GM21526 (cell line): Measurements from ENCODE around the gene RPP14.
"Not testable (repeated sequence)": the region's sequence is repeated elsewhere in the genome, so short reads cannot be mapped to it uniquely, and the experiment has no call there.

Experiments used
- ATAC-seq: cut with Tn5 transposase; IDR thresholded peaks from one replicate; pipeline ENCODE4 v1.9.1; 2021; ENCODE audit warnings: moderate library complexity; ENCODE audit not compliant: unreplicated experiment, low FRiP score

Gene RPP14

GRCh38 chr3:58329922-58330413 lies 23.9 kb downstream of the RPP14 start:
- ATAC-seq: no peak

DNA sequence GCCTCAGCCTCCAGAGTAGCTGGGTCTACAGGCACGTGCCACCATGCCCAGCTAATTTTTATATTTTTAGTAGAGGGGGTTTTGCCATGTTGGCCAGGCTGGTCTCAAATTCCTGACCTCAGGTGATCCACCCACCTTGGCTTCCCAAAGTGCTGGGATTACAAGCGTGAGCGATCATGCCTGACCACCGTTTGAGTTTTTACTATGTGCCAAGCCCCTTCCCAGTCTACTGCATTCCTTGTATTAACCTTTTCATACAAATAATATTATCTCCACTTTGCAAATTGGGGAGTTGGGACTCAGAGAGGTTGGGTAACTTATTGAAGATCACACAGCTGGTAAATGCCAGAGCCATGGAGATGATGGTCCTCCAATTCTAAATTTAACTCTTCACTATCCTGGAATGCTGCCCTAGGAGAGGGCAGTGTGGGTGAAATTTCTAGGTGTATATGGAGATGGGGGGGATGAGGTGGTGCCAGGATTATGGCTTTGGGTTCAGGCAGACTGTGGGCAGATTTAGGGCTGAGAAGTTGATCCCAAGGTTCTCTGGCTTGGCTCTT lies 25.6 kb downstream of the RPP14 start:
- no peak for ATAC-seq

DNA sequence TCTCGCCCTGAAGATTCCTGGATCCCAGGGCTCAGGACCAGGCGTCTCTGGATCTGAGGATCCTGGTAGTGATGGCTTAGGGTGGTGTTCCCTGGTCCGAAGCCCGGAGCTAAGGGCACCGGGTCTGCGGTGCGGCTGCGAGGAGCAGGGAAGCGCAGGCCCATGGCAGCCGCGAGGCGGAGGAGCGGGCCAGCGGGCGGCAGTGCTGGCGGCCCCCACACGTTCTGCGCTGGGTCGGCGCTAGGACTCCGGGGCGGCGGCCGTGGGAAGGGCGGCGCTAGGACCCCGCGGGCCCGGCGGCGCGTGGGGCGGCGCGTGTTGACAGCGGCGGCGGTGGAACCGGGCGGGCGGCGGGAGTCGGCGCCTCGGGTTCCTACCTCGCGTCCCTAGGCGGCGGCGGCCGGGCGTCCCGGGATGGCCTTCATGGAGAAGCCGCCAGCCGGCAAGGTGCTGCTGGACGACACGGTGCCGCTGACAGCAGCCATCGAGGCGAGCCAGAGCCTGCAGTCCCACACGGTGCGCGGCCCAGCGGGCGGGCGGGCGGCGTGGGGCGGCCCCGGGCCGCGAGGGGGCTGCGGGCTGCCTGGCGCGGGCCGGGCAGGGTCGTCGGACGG lies 26.6 kb downstream of the RPP14 start, which contains the start of gene PXK:
Gene PXK, plus strand, starts transcription at position 318 of the 614 bp plus-strand sequence. Its CDS starts 97 bp downstream, at position 415.
- ATAC-seq: peak; percentile 84

DNA sequence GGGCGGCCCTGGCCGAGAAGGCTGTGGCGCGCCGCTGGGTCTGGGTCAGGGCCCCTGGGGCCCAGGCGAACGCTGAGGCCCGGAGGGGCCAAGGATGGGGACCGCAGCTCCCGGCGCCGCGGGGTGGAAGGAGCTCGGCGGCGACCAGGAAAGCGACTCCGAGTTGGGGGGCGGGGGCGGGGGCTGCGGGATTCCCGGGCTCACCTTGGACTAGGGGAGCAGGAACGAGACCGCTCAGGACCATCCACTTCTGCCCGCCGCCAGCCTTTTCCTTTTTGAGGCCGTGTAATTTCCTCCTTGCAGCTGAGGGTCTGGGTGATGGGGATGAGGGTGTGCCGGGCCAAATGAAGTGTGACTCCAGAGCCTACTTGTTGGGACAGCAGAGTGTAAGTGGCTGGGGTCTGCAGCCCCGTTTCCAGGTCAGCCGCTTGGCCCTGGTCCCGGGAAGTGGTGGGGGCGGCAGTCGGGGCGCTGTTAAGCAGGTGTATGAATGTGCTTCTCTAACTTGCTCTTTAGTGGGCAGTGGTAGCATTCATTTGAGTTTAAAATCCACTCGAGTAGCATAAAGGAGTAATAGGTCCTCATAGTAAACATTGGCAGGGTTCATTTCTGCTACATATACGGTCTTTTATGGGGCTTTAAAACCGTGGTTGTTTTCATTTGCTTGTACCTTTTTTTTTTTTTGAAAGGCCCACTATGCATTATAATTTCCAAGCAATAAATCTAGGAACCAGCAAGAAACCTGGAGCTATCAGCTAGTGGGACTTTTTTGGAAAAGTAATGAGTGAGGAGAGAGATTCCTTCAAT lies 27.4 kb downstream of the RPP14 start:
- peak; percentile 14 for ATAC-seq

DNA sequence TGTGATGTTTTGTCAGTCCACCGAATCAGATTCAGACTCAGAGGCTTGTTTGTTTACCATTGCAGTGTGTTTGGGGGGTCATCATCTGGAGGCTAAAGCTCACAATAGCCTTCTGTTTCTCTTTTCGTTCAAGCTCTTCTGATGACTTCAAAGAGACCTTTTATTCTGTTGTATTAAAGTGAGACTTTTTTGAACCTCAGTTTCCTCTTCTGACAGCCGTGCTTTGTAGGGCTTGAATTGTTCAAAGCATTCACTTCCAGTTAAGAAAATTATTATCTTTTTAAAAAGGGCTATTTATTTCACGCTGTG lies 27.9 kb downstream of the RPP14 start:
- no peak for ATAC-seq

DNA sequence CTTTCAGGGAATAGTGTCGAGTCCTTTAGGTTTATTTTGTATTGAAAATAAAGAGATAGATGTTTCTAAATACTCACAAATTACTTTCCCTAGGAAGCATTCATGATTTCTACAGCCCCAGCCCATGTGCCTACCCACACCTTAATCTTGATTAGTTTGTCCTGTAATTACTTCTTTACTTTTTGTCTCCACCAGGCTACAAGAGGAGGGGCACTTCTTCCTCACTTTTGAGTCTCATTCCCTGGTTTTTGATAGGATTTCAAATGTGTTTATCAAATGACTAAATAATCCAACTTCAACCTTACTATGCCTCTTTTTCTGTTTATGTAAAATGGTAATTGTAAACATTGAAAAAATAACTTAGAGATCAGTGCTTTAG lies 28.4 kb downstream of the RPP14 start:
- ATAC-seq: no peak

DNA sequence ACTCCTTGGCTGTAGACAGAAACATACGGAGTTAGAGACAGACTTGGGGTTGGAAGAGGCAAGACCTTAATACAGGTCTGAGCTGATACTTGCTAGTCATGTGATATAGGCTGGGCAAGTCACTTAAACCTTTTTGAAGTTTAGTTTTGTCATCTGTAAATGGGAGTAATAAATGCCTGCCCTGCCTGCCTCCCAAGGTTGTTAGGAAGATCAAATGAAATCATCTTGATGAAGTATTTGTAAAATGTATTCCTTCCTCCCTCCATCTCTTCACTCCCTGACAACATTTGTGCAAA lies 29.6 kb downstream of the RPP14 start:
- no peak for ATAC-seq

DNA sequence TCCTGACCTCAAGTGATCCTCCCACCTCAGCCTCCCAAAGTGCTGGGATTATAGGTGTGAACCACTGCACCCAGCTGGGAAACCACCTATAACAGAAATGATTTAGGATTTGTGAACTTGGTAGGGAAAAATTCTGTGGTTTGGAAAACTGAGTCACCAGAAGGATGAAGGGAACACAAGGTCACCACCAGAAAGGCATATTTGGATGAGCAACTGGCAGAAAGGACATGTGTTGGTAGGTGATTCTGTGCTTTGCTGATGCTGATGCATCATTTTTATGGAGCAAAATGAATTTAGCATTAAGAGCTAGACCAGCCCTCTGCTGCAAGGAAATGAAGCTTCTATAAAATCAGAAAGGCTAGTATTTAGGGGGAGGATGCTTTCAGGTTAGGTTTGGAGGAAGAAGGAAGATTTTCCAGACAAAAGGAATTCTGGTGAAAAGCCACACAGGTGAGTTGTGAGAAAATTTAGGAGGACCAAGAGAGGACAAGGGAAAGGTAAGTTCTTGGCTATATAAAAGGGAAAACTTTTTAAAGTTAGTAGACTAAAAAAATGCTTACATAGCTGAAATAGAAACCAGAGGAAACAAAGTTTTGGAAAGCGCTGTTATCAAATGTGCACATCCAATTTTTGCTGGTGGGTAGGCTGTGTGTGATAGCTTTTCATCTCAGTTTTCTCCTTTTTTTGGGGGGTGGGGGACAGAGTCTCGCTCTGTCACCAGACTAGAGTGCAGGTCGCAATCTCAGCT lies 30.3 kb downstream of the RPP14 start:
- no peak for ATAC-seq

GRCh38 chr3:58337190-58337589 lies 31.1 kb downstream of the RPP14 start:
- no peak for ATAC-seq

DNA sequence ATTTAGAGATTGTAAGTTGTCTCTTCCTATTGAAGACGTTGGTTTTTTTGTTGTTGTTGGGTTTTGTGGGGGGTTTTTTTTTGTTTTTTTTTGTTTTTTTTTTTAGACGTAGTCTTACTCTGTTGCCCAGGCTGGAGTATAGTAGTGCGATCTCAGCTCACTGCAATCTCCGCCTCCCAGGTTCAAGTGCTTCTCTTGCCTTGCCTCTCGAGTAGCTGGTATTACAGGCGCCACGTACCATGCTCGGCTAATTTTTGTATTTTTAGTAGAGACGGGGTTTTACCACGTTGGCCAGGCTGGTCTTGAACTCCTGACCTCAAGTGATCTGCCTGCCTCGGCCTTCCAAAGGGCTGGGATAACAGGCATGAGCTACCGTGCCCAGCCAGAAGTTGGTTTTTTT lies 33.1 kb downstream of the RPP14 start:
- not testable (repeated sequence) for ATAC-seq

- ATAC-seq: no peak
Observed at GRCh38 chr3:58340594-58341244, 34.7 kb downstream of the RPP14 start.

GRCh38 chr3:58341376-58341775 lies 35.3 kb downstream of the RPP14 start:
- no peak for ATAC-seq

DNA sequence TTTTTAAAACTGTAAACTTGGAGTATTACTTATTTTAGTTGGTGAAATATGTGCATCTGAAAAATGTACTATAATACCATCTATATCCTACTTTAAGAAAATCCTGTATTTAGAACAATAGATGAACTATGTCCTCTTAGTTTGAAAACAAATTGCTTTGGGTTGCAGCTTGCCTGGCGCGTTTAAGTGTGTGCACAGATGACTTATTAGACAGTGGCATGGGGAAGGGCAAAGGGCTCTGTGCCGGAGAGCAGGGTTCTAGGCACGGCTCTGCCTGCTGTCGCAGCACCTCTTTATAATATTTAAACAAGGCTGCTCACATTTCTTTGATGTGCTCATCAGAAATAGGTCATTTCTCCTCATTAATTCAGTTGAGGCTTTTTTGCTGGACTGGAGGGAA lies 36.6 kb downstream of the RPP14 start:
- no peak for ATAC-seq

GRCh38 chr3:58345457-58345856 lies 39.4 kb downstream of the RPP14 start:
- ATAC-seq: no peak

DNA sequence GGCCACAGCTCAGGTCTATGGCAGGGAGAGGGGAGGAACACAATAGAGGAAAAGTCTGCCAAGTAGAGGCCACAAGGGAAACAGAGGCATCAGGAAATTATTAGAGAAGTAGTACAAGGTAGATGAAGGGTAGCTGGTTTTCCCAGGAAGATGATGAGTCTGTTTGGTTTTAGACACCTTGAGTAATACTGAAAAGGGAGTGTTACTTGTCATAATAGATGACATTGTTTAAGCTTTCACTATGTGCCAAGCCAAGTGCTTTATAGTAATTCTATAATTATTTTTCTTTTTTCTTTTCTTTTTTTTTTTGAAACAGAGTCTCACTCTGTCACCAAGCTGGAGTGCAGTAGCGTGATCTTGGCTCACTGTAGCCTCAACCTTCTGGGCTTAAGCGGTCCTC lies 40.3 kb downstream of the RPP14 start:
- no peak for ATAC-seq

DNA sequence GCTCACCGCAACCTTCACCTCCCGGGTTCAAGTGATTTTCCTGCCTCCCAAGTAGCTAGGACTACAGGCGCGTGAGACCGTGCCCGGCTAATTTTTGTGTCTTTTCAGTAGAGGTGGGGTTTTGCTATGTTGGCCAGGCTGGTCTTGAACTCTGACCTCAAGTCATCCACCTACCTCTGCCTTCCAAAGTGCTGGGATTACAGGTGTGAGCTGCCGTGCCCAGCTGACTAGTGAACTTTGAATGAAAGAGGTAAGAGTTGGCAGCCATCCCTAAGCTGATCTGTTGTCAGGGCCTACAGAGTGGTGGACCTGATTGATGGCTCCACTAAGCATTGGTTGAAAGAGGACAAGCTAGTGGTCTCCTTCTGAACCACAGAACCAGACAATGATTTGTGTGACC lies 41.9 kb downstream of the RPP14 start:
- no peak for ATAC-seq

DNA sequence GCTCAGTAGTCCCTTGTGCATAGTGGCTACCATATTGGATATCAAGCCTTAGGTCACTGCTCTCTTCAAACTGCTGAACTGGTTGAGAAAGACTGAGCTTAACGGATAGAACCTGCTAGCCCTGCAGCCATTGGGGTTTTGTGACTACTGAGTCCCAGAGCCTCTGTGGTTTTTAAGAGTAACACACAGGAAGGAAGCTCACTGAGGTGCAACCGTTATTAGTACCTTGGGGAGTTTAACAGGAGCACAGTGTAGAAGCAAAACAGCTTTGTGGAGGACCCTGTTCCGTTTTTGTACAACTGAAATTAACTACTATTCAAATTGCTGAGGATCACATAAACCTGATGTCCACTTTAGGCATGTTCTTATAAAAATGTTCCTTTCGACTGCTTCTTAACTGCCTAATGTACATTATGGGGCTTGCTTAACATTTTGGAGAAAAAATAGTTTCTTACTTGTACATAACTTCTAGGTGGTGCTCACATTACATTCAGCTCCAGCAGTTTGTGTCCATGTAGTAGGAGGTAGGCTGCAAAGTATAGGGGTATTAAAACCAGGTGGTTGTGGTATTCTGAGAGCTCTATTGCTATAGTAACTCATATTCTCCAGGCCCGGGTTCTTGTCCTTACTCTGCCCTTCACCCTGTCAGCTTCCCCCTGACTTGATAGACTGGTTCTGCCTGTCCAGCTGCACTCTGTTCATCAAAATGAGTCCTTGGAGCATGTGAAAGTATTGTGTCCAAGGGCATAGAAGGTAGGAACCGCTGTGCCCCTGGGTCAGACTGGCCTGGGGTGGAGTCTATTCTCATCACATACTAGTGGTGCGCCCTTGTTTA lies 44.0 kb downstream of the RPP14 start:
- peak; percentile 87 for ATAC-seq

- peak; percentile 6 for ATAC-seq
Observed at GRCh38 chr3:58350627-58351013, 44.6 kb downstream of the RPP14 start.

- no peak for ATAC-seq
Observed at GRCh38 chr3:58351920-58352319, 45.9 kb downstream of the RPP14 start.

DNA sequence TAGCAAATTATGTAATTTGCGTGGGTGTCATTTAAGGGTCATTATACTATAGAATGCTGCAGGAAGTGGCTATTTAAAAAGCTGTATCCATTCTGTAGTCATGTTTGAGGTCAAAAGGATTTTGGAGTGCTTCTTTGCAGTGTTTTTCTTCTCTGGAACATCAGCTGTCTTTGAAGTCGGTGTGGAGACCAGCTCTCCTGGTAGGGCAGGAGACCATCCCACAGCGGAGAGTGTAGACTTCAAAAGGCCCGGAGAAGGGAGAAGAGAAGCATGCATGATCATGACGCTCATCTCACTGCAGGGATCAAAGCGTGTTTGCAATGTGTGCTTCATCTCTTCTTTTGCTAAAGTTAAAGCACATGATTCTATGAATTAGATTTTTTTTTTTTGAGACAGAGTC lies 46.6 kb downstream of the RPP14 start:
- no peak for ATAC-seq
